Measurements from ENCODE around the gene CDH4. TPM values are rescaled to one million over a fixed set of nuclear protein-coding genes. Genes with fewer than 3 reads are reported as not detected.

CDH4 gene
- total and polyA plus RNA-seq, 2 of the 8 experiments (the other 6 are each of a cell fraction or from before 2014, with no cell fraction given), result 4.3 to 7.9 TPM

GRCh38 chr20:61880706-61881105 is 628.6 kb downstream of the CDH4 start:
- Histone ChIP-seq H3K4ac (replicated peaks; ENCODE audit: insufficient read length, low read depth, low read length) (no peak overlapping the region), H2AK5ac (ENCODE audit: low read depth, low read length) (no peak overlapping the region), H3K27me3 (replicated peaks in 1 of 4; ENCODE audit: control insufficient read depth in 3 of 4, extremely low read depth in 1 of 4, insufficient read depth in 3 of 4, low read length in 3 of 4) (no peaks in the 10 kb centered on the region; a peak in 2 of 7 replicates), H2BK15ac (ENCODE audit: low read length) (no peak overlapping the region), H2BK20ac (ENCODE audit: low read length) (no peak overlapping the region), H2BK120ac (replicated peaks; ENCODE audit: low read depth, low read length) (no peak overlapping the region), H3K4me2 (ENCODE audit: insufficient read depth in 1 of 2, low read depth in 2 of 2, low read length in 2 of 2) (no peak overlapping the region), H2AFZ (ENCODE audit: low read length) (no peak overlapping the region), H4K8ac (ENCODE audit: extremely low read depth, insufficient read depth, low read length) (peak overlapping the region; percentile 35; the same call in 1 of the 2 replicates), H3K4me1 (replicated peaks in 1 of 4; ENCODE audit: control insufficient read depth in 3 of 4, insufficient read depth in 4 of 4, low read length in 3 of 4) (no peaks in the 10 kb centered on the region), H3K14ac (ENCODE audit: insufficient read length) (no peak overlapping the region), H4K5ac (ENCODE audit: insufficient read length, low read depth, low read length) (no peak overlapping the region), H3K23ac (ENCODE audit: insufficient read length) (no peak overlapping the region), H3K36me3 (ENCODE audit: control insufficient read depth in 2 of 4, insufficient read depth in 4 of 4, low read length in 3 of 4) (no peaks in the 10 kb centered on the region), H3K79me2 (ENCODE audit: control insufficient read depth in 1 of 2, insufficient read depth in 2 of 2, low read length in 2 of 2) (no peaks in the 10 kb centered on the region), H4K20me1 (replicated peaks in 1 of 2; ENCODE audit: control insufficient read depth in 1 of 2, insufficient read depth in 2 of 2, low read length in 2 of 2) (no peaks in the 10 kb centered on the region), H3K9ac (replicated peaks in 1 of 4; ENCODE audit: extremely low read depth in 1 of 4, low read depth in 3 of 4, low read length in 3 of 4) (no peak overlapping the region), H3K79me1 (ENCODE audit: low read depth, low read length) (no peaks in the 10 kb centered on the region), H3K4me3 (ENCODE audit: extremely low read depth in 1 of 4, insufficient read depth in 2 of 4, low read depth in 3 of 4, low read length in 4 of 4) (no peak overlapping the region), H3K23me2 (ENCODE audit: low read depth, low read length) (no peaks in the 10 kb centered on the region), H3K27ac (ENCODE audit: low read depth, low read length) (no peak overlapping the region), H3K18ac (ENCODE audit: extremely low read depth, low read length) (no peak overlapping the region), H2BK12ac (ENCODE audit: low read depth, low read length) (no peak overlapping the region), H4K91ac (replicated peaks; ENCODE audit: insufficient read length, low read length) (no peak overlapping the region), H3K56ac (replicated peaks; ENCODE audit: insufficient read length, low read depth, low read length) (no peak overlapping the region), H3K9me3 (ENCODE audit: insufficient read depth in 2 of 2, low read depth in 1 of 2, low read length in 1 of 2) (no peaks in the 10 kb centered on the region), H2BK5ac (ENCODE audit: low read depth, low read length) (no peak overlapping the region)
- DNase-seq (ENCODE audit: low read depth in 1 of 2, low spot score in 2 of 2) (no peak), FAIRE-seq (no peak)
- TF ChIP-seq YY1 (IDR thresholded peaks at IDR 0.05; ENCODE audit: low read depth, low read length) (no peak), MAFK (IDR thresholded peaks at IDR 0.05; ENCODE audit: low read depth, low read length) (no peak), GABPA (IDR thresholded peaks at IDR 0.05; ENCODE audit: borderline replicate concordance, insufficient read depth, low read length) (no peak), SP2 (IDR thresholded peaks at IDR 0.05; ENCODE audit: low read length) (no peak)
- WGBS, 2 experiments (ENCODE audit: extremely low coverage in 1 of 2, insufficient coverage in 1 of 2, insufficient read length in 1 of 2, insufficient replicate concordance in 2 of 2, low coverage in 1 of 2, low lambda C conversion rate in 2 of 2, missing lambda C conversion rate in 1 of 2), result 98% methylated on average over 8 of the region's 8 CpGs; no CpG with 5 or more reads in 1 of the 2 experiments
- ChIA-PET POLR2A (ENCODE audit: partially characterized antibody) (no interaction called here), CTCF (ENCODE audit: partially characterized antibody) (interaction anchor here (1.0 kb wide), 1 partner anchor 291 kb away, joined by 3 read pairs; no protein-coding TSS in a partner anchor)

Data from H1 (cell line).